Measurements from ENCODE around the gene SLC2A9. TPM values are rescaled to one million over a fixed set of nuclear protein-coding genes. Genes with fewer than 3 reads are reported as not detected.

Gene SLC2A9
- total RNA-seq, 2 donors from 2014 or later: 1.6 to 8.6 TPM

- DNase-seq: no peak
- TF ChIP-seq CTCF (IDR thresholded peaks at IDR 0.05) (no peak), POLR2A (IDR thresholded peaks at IDR 0.05) (no peak)
- intact Hi-C loops (cut with DNase I): no loop called here
- H3K9me3 ChIP-seq: no peaks in the 10 kb centered on the region
- peaks cover 19% of the 10 kb centered on the region for H3K4me1 ChIP-seq
- H3K36me3 ChIP-seq (replicated peaks in 1 of 2; ENCODE audit: insufficient read depth in 1 of 2, low read depth in 2 of 2): no peaks in the 10 kb centered on the region
- WGBS, 2 donors: 61 to 66% methylated on average over 4 of the region's 4 CpGs
- no peak overlapping the region for H3K4me3 ChIP-seq
- no peak overlapping the region for H3K27ac ChIP-seq
- H3K27me3 ChIP-seq: no peaks in the 10 kb centered on the region
- ATAC-seq: no peak
These were observed 21.2 kb downstream of the SLC2A9 start for GRCh38 chr4:9999956-10000561.

GRCh38 chr4:9997886-9998285 is 23.4 kb downstream of the SLC2A9 start:
- Histone ChIP-seq H3K36me3 (replicated peaks in 1 of 2; ENCODE audit: insufficient read depth in 1 of 2, low read depth in 2 of 2) (no peaks in the 10 kb centered on the region), H3K27ac (no peak overlapping the region), H3K27me3 (no peaks in the 10 kb centered on the region), H3K4me3 (no peak overlapping the region), H3K4me1 (peaks cover 18% of the 10 kb centered on the region), H3K9me3 (no peaks in the 10 kb centered on the region)
- TF ChIP-seq CTCF (IDR thresholded peaks at IDR 0.05) (no peak), POLR2A (IDR thresholded peaks at IDR 0.05) (no peak)
- ATAC-seq: peak; percentile 22
- WGBS, 2 donors: 36 to 38% methylated on average over 4 of the region's 4 CpGs
- intact Hi-C loops (cut with DNase I): no loop called here
- no peak for DNase-seq

- no peak overlapping the region for H3K27ac ChIP-seq
- ATAC-seq: no peak
- WGBS, 2 donors: 50 to 59% methylated on average over 6 of the region's 6 CpGs
These were observed 24.8 kb downstream of the SLC2A9 start for GRCh38 chr4:9996319-9997110.

GRCh38 chr4:9994246-9994847 is 26.9 kb downstream of the SLC2A9 start:
- H3K9me3 ChIP-seq: no peaks in the 10 kb centered on the region
- 73 to 75% methylated on average over 3 of the region's 3 CpGs for WGBS, 2 donors
- H3K36me3 ChIP-seq (replicated peaks in 1 of 2; ENCODE audit: insufficient read depth in 1 of 2, low read depth in 2 of 2): no peaks in the 10 kb centered on the region
- DNase-seq: no peak
- no peak overlapping the region for H3K4me3 ChIP-seq
- intact Hi-C loops (cut with DNase I): no loop called here
- TF ChIP-seq CTCF (IDR thresholded peaks at IDR 0.05): no peak
- TF ChIP-seq POLR2A (IDR thresholded peaks at IDR 0.05): no peak
- no peak overlapping the region for H3K27ac ChIP-seq
- no peaks in the 10 kb centered on the region for H3K4me1 ChIP-seq
- no peaks in the 10 kb centered on the region for H3K27me3 ChIP-seq
- ATAC-seq: no peak

More at GRCh38 chr4:9996319-9997110, 24.8 kb downstream of the SLC2A9 start:
- intact Hi-C loops (cut with DNase I): no loop called here
- TF ChIP-seq CTCF (IDR thresholded peaks at IDR 0.05) (no peak), POLR2A (IDR thresholded peaks at IDR 0.05) (no peak)
- peaks cover 4% of the 10 kb centered on the region for H3K4me1 ChIP-seq
- no peak overlapping the region for H3K4me3 ChIP-seq
- DNase-seq: no peak
- no peaks in the 10 kb centered on the region for H3K36me3 ChIP-seq (replicated peaks in 1 of 2; ENCODE audit: insufficient read depth in 1 of 2, low read depth in 2 of 2)
- H3K9me3 ChIP-seq: no peaks in the 10 kb centered on the region
- H3K27me3 ChIP-seq: no peaks in the 10 kb centered on the region
